K562 (cell line): ENCODE data around the gene MEGF11.

Experiments used
- CTCF ChIP-seq, 3 experiments: IDR thresholded peaks in 2 of 3; conservative IDR thresholded peaks in 1 of 3; 2 replicates each; pipeline ENCODE4 v1.5.1; 2011 to 2012; ENCODE audit warnings: low read length in 3 of 3, mild to moderate bottlenecking in 3 of 3, control low read depth in 2 of 3, improper control_type of control experiment in 1 of 3, inconsistent platforms in 1 of 3, low read depth in 1 of 3, mixed read lengths in 1 of 3, moderate library complexity in 1 of 3; ENCODE audit not compliant: insufficient read depth in 2 of 3
- ERF ChIP-seq: fragments of 450-650 bp; formaldehyde crosslinking; IDR thresholded peaks from 2 replicates; pipeline ENCODE4 v1.4.0; 2020; ENCODE audit warnings: mild to moderate bottlenecking, mixed read lengths
- MAFK ChIP-seq: IDR thresholded peaks from 2 replicates; pipeline ENCODE4 v1.6.1; 2011; ENCODE audit warnings: low read length, improper control_type of control experiment
- SIN3A ChIP-seq, 2 experiments: fragments of 150-350 bp in 1 of 2; IDR thresholded peaks; 2 replicates each; pipeline ENCODE4 v1.6.1; 2011 to 2016; ENCODE audit warnings: borderline replicate concordance in 2 of 2, low read depth in 2 of 2, low read length in 2 of 2, mild to moderate bottlenecking in 2 of 2, moderate library complexity in 2 of 2; ENCODE audit not compliant: control insufficient read depth in 1 of 2
- SP1 ChIP-seq: sonication (generic); formaldehyde crosslinking; IDR thresholded peaks from 2 replicates; pipeline ENCODE4 v1.8.1; 2022; ENCODE audit warnings: mild to moderate bottlenecking, missing genetic modification reagents
- SP2 ChIP-seq: IDR thresholded peaks from 2 replicates; pipeline ENCODE4 v1.6.1; 2011; ENCODE audit warnings: mild to moderate bottlenecking, low read depth, low read length, moderate library complexity; ENCODE audit not compliant: poor library complexity, severe bottlenecking; ENCODE audit errors: extremely low read depth
- ZNF232 ChIP-seq: sonication (generic); formaldehyde crosslinking; IDR thresholded peaks from 2 replicates; pipeline ENCODE4 v1.8.0; 2022; ENCODE audit warnings: mild to moderate bottlenecking, missing genetic modification reagents
- TF ChIP-seq, protein P1 (sequence below): fragments of 450-650 bp; IDR thresholded peaks from 2 replicates; pipeline ENCODE4 v1.6.1; 2017; ENCODE audit warnings: antibody characterized with exemption, mild to moderate bottlenecking
- TF ChIP-seq, protein P2 (sequence below): IDR thresholded peaks from 3 replicates; pipeline ENCODE4 v1.6.1; 2011; ENCODE audit warnings: borderline replicate concordance, mild to moderate bottlenecking; ENCODE audit not compliant: insufficient read length, insufficient read depth

DNA sequence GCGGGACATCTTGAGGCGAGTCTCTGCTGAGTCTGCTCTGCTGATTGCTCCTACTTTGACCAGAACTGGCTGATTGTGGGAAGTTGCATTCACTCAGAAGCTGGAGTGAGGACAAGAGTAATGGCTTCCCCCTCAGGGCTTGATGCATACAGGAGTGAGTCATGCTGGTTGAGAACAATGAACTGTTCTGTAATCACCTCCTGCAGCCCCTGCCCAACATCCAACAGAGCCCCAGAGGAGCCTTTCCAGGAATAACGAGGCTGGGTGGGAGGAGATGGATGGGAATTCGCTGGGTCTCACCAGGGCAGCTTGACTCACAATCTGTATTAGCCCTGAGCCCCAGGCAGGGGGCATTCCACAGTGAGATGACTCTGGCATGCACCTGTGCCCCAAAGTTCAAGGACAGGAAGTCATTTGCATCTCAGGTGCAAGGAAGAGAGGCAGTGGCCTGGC is 299.2 kb downstream of the MEGF11 start:
- no peak for TF ChIP-seq CTCF (IDR thresholded peaks at IDR 0.05 in 2 of 3, conservative IDR thresholded peaks at IDR 0.05 in 1 of 3; ENCODE audit: insufficient read depth in 2 of 3, low read depth in 1 of 3, low read length in 3 of 3)
- no peak for TF ChIP-seq MAFK
- no peak for TF ChIP-seq SP2
- TF ChIP-seq ZNF232 (CRISPR knock-in tag): no peak
- TF ChIP-seq SIN3A (IDR thresholded peaks at IDR 0.05; ENCODE audit: borderline replicate concordance in 2 of 2, control insufficient read depth in 1 of 2, low read depth in 2 of 2, low read length in 2 of 2): no peak
- no peak for TF ChIP-seq ERF
- TF ChIP-seq, protein P1, sequence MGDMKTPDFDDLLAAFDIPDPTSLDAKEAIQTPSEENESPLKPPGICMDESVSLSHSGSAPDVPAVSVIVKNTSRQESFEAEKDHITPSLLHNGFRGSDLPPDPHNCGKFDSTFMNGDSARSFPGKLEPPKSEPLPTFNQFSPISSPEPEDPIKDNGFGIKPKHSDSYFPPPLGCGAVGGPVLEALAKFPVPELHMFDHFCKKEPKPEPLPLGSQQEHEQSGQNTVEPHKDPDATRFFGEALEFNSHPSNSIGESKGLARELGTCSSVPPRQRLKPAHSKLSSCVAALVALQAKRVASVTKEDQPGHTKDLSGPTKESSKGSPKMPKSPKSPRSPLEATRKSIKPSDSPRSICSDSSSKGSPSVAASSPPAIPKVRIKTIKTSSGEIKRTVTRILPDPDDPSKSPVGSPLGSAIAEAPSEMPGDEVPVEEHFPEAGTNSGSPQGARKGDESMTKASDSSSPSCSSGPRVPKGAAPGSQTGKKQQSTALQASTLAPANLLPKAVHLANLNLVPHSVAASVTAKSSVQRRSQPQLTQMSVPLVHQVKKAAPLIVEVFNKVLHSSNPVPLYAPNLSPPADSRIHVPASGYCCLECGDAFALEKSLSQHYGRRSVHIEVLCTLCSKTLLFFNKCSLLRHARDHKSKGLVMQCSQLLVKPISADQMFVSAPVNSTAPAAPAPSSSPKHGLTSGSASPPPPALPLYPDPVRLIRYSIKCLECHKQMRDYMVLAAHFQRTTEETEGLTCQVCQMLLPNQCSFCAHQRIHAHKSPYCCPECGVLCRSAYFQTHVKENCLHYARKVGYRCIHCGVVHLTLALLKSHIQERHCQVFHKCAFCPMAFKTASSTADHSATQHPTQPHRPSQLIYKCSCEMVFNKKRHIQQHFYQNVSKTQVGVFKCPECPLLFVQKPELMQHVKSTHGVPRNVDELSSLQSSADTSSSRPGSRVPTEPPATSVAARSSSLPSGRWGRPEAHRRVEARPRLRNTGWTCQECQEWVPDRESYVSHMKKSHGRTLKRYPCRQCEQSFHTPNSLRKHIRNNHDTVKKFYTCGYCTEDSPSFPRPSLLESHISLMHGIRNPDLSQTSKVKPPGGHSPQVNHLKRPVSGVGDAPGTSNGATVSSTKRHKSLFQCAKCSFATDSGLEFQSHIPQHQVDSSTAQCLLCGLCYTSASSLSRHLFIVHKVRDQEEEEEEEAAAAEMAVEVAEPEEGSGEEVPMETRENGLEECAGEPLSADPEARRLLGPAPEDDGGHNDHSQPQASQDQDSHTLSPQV: no peak
- TF ChIP-seq SP1: no peak
- TF ChIP-seq, protein P2, sequence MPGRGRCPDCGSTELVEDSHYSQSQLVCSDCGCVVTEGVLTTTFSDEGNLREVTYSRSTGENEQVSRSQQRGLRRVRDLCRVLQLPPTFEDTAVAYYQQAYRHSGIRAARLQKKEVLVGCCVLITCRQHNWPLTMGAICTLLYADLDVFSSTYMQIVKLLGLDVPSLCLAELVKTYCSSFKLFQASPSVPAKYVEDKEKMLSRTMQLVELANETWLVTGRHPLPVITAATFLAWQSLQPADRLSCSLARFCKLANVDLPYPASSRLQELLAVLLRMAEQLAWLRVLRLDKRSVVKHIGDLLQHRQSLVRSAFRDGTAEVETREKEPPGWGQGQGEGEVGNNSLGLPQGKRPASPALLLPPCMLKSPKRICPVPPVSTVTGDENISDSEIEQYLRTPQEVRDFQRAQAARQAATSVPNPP: no peak
